Measurements from ENCODE around the gene FBXO48.
A peak's percentile ranks its signal among the peaks of the same experiment; 100 is the strongest.

FBXO48 gene

DNA sequence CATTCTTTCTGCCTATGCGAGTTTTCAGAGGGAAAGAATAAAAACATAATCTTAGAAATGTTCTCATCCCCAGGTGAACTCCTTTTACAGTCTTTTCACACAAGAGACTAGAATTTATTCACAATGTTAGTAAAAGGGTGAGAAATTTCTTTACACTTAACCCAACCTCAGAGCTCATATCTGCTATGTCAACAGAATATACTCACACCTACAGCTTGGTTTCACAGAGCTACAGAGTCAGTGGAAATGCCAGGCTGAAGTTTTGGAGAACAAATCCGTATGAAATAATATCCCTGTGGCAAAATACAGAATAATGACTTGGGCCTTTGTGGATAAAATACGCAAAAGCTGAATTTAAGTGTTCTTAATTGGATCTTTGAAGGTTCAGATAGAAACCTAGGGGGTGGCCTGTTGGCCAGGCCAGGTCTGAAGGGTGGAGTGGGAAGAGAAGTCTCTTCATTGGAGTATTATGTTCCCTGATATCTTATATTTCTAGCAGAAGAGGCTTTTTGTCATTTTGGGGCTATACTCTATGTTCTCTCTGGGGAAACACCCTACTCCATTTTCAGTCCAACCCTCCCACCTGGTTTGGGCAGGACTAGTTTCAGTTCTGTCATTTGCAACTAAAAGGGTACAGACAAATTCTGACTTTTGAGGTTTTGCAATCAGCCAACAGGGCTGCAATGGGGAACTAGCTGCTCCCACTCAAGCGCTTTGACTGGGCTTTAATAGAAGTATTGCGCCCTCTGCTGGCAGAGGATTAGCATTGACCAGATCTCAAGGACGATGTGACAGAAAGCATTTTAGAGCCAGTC, 25.7 kb downstream of the FBXO48 start:
- ATAC-seq (ENCODE audit: low read depth) (peak; percentile 84), DNase-seq (ENCODE audit: low spot score) (no peak)
- TF ChIP-seq, protein P1, sequence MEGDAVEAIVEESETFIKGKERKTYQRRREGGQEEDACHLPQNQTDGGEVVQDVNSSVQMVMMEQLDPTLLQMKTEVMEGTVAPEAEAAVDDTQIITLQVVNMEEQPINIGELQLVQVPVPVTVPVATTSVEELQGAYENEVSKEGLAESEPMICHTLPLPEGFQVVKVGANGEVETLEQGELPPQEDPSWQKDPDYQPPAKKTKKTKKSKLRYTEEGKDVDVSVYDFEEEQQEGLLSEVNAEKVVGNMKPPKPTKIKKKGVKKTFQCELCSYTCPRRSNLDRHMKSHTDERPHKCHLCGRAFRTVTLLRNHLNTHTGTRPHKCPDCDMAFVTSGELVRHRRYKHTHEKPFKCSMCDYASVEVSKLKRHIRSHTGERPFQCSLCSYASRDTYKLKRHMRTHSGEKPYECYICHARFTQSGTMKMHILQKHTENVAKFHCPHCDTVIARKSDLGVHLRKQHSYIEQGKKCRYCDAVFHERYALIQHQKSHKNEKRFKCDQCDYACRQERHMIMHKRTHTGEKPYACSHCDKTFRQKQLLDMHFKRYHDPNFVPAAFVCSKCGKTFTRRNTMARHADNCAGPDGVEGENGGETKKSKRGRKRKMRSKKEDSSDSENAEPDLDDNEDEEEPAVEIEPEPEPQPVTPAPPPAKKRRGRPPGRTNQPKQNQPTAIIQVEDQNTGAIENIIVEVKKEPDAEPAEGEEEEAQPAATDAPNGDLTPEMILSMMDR (IDR thresholded peaks at IDR 0.05; ENCODE audit: poor library complexity, severe bottlenecking) = peak; percentile 93
- Histone ChIP-seq H3K36me3 (ENCODE audit: low read depth) (no peaks in the 10 kb centered on the region), H3K4me1 (ENCODE audit: insufficient read depth, poor library complexity, severe bottlenecking) (no peaks in the 10 kb centered on the region), H3K27me3 (ENCODE audit: insufficient read depth, poor library complexity, severe bottlenecking) (no peaks in the 10 kb centered on the region), H3K4me3 (ENCODE audit: severe bottlenecking) (no peak overlapping the region), H3K27ac (ENCODE audit: poor library complexity, severe bottlenecking) (no peak overlapping the region), H3K9me3 (ENCODE audit: severe bottlenecking) (no peaks in the 10 kb centered on the region)

DNA sequence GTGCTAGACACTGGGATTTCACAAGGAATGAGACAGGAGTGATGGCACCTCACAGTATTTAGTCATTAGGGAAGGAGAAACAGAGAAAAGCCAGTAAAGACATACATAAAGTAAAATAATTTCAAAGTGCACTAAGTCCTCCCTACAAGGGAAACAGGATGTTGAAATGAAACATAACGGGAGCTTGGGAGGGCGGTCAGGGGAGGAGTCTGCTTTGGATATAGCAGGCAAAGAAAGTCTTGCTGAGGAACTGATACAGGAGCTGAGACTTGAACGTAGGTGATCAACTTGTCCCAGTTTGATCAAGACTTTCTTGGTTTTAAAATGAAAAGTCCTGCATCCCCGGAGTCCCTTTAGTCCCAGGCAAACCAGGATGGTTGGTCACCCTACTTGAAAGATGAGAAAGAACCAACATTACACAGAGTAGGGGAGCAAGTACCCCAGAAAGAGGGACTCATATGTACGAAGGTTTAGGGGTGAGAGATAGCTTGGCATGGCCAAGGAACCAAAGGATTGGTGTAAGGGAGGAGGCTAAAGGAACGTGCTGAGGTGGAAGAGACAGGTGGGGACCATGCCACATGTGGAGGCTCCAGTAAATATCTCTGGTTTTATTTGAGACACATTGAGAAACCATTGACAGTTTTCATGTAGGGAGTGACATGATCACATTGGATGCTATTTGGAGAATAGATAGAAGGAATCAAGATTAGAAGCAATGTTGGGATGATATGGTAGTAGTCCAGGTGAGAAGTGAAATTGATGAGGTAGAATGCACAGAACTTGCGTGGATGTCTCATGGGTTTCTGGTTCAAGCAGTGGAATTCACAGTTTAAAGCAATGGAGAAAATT, 28.4 kb downstream of the FBXO48 start:
- H3K4me1 ChIP-seq (ENCODE audit: insufficient read depth, poor library complexity, severe bottlenecking) = no peaks in the 10 kb centered on the region
- H3K27ac ChIP-seq (ENCODE audit: poor library complexity, severe bottlenecking) = no peak overlapping the region
- ATAC-seq (ENCODE audit: low read depth) (no peak), DNase-seq (ENCODE audit: low spot score) (no peak)
- peaks cover 3% of the 10 kb centered on the region for H3K9me3 ChIP-seq (ENCODE audit: severe bottlenecking)
- no peaks in the 10 kb centered on the region for H3K27me3 ChIP-seq (ENCODE audit: insufficient read depth, poor library complexity, severe bottlenecking)
- no peak overlapping the region for H3K4me3 ChIP-seq (ENCODE audit: severe bottlenecking)
- no peaks in the 10 kb centered on the region for H3K36me3 ChIP-seq (ENCODE audit: low read depth)
- TF ChIP-seq, protein P1 (IDR thresholded peaks at IDR 0.05; ENCODE audit: poor library complexity, severe bottlenecking) = no peak

DNA sequence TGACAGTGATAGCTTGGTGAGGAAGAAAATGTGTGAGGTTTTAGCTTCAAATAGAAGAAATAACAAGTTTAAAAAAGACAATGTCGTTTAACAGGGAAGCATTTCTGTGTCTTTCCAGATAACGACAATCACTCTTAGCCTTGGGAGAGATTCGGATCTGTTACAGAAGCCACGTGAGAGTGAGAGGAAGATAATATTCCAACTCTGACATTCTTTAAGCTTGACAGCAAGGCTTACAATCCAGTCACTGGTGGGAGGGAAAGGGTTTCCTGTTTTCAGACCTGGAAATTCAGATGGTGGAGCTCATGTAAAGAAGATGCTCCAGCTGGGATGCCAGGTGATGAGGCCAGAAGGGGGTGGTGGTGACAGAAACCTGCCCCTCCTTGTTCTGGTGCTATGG, 30.8 kb downstream of the FBXO48 start:
- H3K27ac ChIP-seq (ENCODE audit: poor library complexity, severe bottlenecking) = no peak overlapping the region
- no peaks in the 10 kb centered on the region for H3K27me3 ChIP-seq (ENCODE audit: insufficient read depth, poor library complexity, severe bottlenecking)
- DNase-seq (ENCODE audit: low spot score) = no peak
- H3K36me3 ChIP-seq (ENCODE audit: low read depth) = no peaks in the 10 kb centered on the region
- H3K4me1 ChIP-seq (ENCODE audit: insufficient read depth, poor library complexity, severe bottlenecking) = no peaks in the 10 kb centered on the region
- H3K4me3 ChIP-seq (ENCODE audit: severe bottlenecking) = no peak overlapping the region
- no peak for ATAC-seq (ENCODE audit: low read depth)
- TF ChIP-seq, protein P1 (IDR thresholded peaks at IDR 0.05; ENCODE audit: poor library complexity, severe bottlenecking) = no peak
- peaks cover 3% of the 10 kb centered on the region for H3K9me3 ChIP-seq (ENCODE audit: severe bottlenecking)

DNA sequence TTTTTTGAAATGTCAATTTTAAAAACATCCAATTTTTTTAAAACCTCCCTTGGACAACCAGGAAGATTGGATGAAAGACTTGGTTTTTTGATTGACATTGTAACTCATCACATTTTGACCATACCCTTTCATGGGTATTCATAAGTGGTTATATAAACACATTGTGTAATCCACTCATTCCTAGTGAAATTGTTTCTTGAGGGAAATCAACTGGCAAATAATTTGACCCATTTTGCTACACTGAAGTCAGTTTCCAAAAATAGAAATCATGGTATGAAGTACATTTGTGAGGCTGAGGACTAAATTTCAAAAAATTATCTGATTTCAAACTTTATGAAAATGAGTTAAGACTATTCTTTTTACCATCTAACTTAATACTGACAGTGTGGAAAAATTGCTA, 31.5 kb downstream of the FBXO48 start:
- TF ChIP-seq, protein P1 (IDR thresholded peaks at IDR 0.05; ENCODE audit: poor library complexity, severe bottlenecking) = no peak
- H3K4me1 ChIP-seq (ENCODE audit: insufficient read depth, poor library complexity, severe bottlenecking) = no peaks in the 10 kb centered on the region
- no peak overlapping the region for H3K4me3 ChIP-seq (ENCODE audit: severe bottlenecking)
- H3K27ac ChIP-seq (ENCODE audit: poor library complexity, severe bottlenecking) = no peak overlapping the region
- no peak for ATAC-seq (ENCODE audit: low read depth)
- H3K9me3 ChIP-seq (ENCODE audit: severe bottlenecking) = peaks cover 3% of the 10 kb centered on the region
- no peaks in the 10 kb centered on the region for H3K36me3 ChIP-seq (ENCODE audit: low read depth)
- no peak for DNase-seq (ENCODE audit: low spot score)
- H3K27me3 ChIP-seq (ENCODE audit: insufficient read depth, poor library complexity, severe bottlenecking) = no peaks in the 10 kb centered on the region

Data from RWPE2 (cell line).